HFFc6 (cell line): ENCODE data around the gene AKAP6. TPM values are rescaled to one million over a fixed set of nuclear protein-coding genes. Genes with fewer than 3 reads are reported as not detected.
"Not testable (repeated sequence)": the region's sequence is repeated elsewhere in the genome, so short reads cannot be mapped to it uniquely, and the experiment has no call there.

ENCODE experiments used
- DNase-seq: peaks from one replicate; pipeline ENCODE4 v3.0.0-alpha.2; 2018
- H3K27ac Mint-ChIP-seq: 2 replicates; pipeline ENCODE4 v1.8.0; 2020; ENCODE audit warnings: mild to moderate bottlenecking, mixed read lengths
- H3K27me3 Mint-ChIP-seq: 2 replicates; pipeline ENCODE4 v1.8.0; 2021; ENCODE audit warnings: mild to moderate bottlenecking, moderate library complexity, mixed read lengths; ENCODE audit not compliant: insufficient read depth
- H3K36me3 Mint-ChIP-seq: 2 replicates; pipeline ENCODE4 v1.8.0; 2021; ENCODE audit warnings: low read depth, mixed read lengths
- H3K4me1 Mint-ChIP-seq: 2 replicates; pipeline ENCODE4 v1.8.0; 2020; ENCODE audit warnings: low read depth, mixed read lengths
- H3K4me3 Mint-ChIP-seq: 2 replicates; pipeline ENCODE4 v1.8.0; 2020; ENCODE audit warnings: mild to moderate bottlenecking, moderate library complexity, mixed read lengths
- H3K9me3 Mint-ChIP-seq: 2 replicates; pipeline ENCODE4 v1.8.0; 2020; ENCODE audit warnings: mild to moderate bottlenecking, mixed read lengths
- total RNA-seq, 6 experiments: library from RNA; stranded (reverse); fragmentation: NEBNext Ultra II Directional; extraction: Animal tissue kit (Norgen Biotek cat#: 25700); gene quantifications; 2 replicates in 1 of 6; 3 replicates in 5 of 6; pipeline ENCODE4 v1.2.3, GENCODE V29; 2021
- TF ChIP-seq, protein P1 (sequence below): fragments of 200-600 bp; sonication (generic); IDR thresholded peaks from 2 replicates; pipeline ENCODE4 v1.5.0; 2021; ENCODE audit warnings: antibody characterized with exemption, mild to moderate bottlenecking

Gene AKAP6
- total RNA-seq, 6 experiments from 2014 or later = 6.1 to 9.8 (median 6.5) TPM

GRCh38 chr14:32576088-32576795 lies 247.1 kb downstream of the AKAP6 start:
- no peaks in the 10 kb centered on the region; the same call in 1 of the 2 replicates for H3K27me3 Mint-ChIP-seq
- no peaks in the 10 kb centered on the region for H3K36me3 Mint-ChIP-seq
- H3K4me1 Mint-ChIP-seq = peaks cover 16% of the 10 kb centered on the region
- H3K27ac Mint-ChIP-seq = no peak overlapping the region
- peak; percentile 47 for DNase-seq
- H3K9me3 Mint-ChIP-seq = no peaks in the 10 kb centered on the region
- TF ChIP-seq, protein P1, sequence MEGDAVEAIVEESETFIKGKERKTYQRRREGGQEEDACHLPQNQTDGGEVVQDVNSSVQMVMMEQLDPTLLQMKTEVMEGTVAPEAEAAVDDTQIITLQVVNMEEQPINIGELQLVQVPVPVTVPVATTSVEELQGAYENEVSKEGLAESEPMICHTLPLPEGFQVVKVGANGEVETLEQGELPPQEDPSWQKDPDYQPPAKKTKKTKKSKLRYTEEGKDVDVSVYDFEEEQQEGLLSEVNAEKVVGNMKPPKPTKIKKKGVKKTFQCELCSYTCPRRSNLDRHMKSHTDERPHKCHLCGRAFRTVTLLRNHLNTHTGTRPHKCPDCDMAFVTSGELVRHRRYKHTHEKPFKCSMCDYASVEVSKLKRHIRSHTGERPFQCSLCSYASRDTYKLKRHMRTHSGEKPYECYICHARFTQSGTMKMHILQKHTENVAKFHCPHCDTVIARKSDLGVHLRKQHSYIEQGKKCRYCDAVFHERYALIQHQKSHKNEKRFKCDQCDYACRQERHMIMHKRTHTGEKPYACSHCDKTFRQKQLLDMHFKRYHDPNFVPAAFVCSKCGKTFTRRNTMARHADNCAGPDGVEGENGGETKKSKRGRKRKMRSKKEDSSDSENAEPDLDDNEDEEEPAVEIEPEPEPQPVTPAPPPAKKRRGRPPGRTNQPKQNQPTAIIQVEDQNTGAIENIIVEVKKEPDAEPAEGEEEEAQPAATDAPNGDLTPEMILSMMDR = peak; percentile 99
- peak overlapping the region; percentile 66; the same call in 1 of the 2 replicates for H3K4me3 Mint-ChIP-seq

GRCh38 chr14:32576977-32577376 lies 247.9 kb downstream of the AKAP6 start:
- Mint-ChIP-seq H3K27ac (no peak overlapping the region), H3K4me1 (peaks cover 12% of the 10 kb centered on the region), H3K4me3 (no peak overlapping the region), H3K36me3 (no peaks in the 10 kb centered on the region), H3K9me3 (no peaks in the 10 kb centered on the region), H3K27me3 (no peaks in the 10 kb centered on the region; the same call in 1 of the 2 replicates)
- DNase-seq = no peak
- TF ChIP-seq, protein P1 = no peak

DNA sequence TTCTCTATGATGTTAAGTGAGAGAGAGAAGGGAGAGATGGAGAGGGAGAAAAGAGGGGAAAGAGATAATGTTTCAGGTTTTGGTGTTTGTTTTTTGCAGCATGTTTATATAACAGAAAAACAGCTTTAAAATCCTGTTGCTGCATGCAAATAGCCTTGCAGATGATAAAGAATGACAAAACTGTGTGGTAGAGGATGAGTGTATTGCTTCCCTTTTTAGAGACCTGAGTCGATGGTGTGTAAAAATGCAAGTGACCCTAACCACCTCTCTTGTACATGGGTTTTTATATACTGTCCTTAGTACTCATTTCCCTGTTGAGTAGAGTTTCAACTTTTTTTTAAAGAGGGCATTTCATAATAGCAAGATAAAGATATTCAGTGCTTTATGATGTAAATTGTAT lies 249.1 kb downstream of the AKAP6 start:
- Mint-ChIP-seq H3K36me3 (no peaks in the 10 kb centered on the region), H3K27ac (no peak overlapping the region), H3K4me1 (peaks cover 12% of the 10 kb centered on the region), H3K4me3 (no peak overlapping the region), H3K9me3 (no peaks in the 10 kb centered on the region), H3K27me3 (no peaks in the 10 kb centered on the region; the same call in 1 of the 2 replicates)
- no peak for DNase-seq
- TF ChIP-seq, protein P1 = no peak

GRCh38 chr14:32583427-32583826 lies 254.3 kb downstream of the AKAP6 start:
- H3K9me3 Mint-ChIP-seq, H3K27me3 Mint-ChIP-seq, DNase-seq, H3K4me3 Mint-ChIP-seq, H3K36me3 Mint-ChIP-seq, H3K27ac Mint-ChIP-seq, H3K4me1 Mint-ChIP-seq: not testable (repeated sequence)

DNA sequence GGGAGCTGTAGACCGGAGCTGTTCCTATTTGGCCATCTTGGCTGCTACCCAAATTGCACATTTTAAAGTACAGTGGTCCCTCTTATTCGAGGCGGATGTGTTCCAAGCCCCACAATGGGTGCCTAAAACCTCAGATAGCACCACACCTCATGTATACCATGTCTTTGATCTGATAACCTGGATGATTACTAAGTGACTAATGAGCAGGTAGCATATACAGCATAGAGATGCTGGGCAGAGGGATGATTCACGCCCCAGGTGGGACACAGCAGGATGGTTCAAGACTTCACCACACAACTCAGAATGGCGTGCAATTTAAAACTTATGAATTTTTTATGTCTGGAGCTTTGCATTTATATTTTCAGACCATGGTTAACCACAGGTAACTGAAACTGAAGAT lies 255.0 kb downstream of the AKAP6 start:
- Mint-ChIP-seq H3K36me3 (no peaks in the 10 kb centered on the region), H3K9me3 (peaks cover 4% of the 10 kb centered on the region; the same call in 1 of the 2 replicates), H3K27me3 (peaks cover 3% of the 10 kb centered on the region; the same call in 1 of the 2 replicates), H3K4me3 (no peak overlapping the region), H3K27ac (no peak overlapping the region), H3K4me1 (peaks cover 13% of the 10 kb centered on the region)
- no peak for DNase-seq
- TF ChIP-seq, protein P1 = no peak

GRCh38 chr14:32587461-32587860 lies 258.4 kb downstream of the AKAP6 start:
- H3K4me3 Mint-ChIP-seq = no peak overlapping the region
- H3K36me3 Mint-ChIP-seq = no peaks in the 10 kb centered on the region
- peaks cover 3% of the 10 kb centered on the region; the same call in 1 of the 2 replicates for H3K27me3 Mint-ChIP-seq
- DNase-seq = no peak
- no peak overlapping the region for H3K27ac Mint-ChIP-seq
- H3K4me1 Mint-ChIP-seq = peaks cover 42% of the 10 kb centered on the region
- TF ChIP-seq, protein P1 = no peak
- H3K9me3 Mint-ChIP-seq = peaks cover 4% of the 10 kb centered on the region; the same call in 1 of the 2 replicates
